Measurements from ENCODE around the gene PARD3B.

PARD3B gene

GRCh38 chr2:204974487-204974886 is 429.2 kb downstream of the PARD3B start:
- no peak overlapping the region for H3K9ac ChIP-seq (ENCODE audit: low read length)
- H3K4me3 ChIP-seq (ENCODE audit: low read length) = no peak overlapping the region
- no peak overlapping the region for H3K27ac ChIP-seq (ENCODE audit: low read length)
- H3K27me3 ChIP-seq (ENCODE audit: control insufficient read depth, insufficient read depth, low read length) = no peaks in the 10 kb centered on the region
- H3K4me1 ChIP-seq (ENCODE audit: control insufficient read depth, low read depth, low read length) = peaks cover 12% of the 10 kb centered on the region
- no peaks in the 10 kb centered on the region for H3K36me3 ChIP-seq (ENCODE audit: control insufficient read depth, low read depth, low read length)
- no peaks in the 10 kb centered on the region for H3K9me3 ChIP-seq (ENCODE audit: control insufficient read depth, low read depth, low read length)

GRCh38 chr2:204977914-204978313 is 432.6 kb downstream of the PARD3B start:
- no peak overlapping the region for H3K4me3 ChIP-seq (ENCODE audit: low read length)
- H3K36me3 ChIP-seq (ENCODE audit: control insufficient read depth, low read depth, low read length) = no peaks in the 10 kb centered on the region
- H3K9ac ChIP-seq (ENCODE audit: low read length) = no peak overlapping the region
- H3K4me1 ChIP-seq (ENCODE audit: control insufficient read depth, low read depth, low read length) = peaks cover 15% of the 10 kb centered on the region
- no peaks in the 10 kb centered on the region for H3K27me3 ChIP-seq (ENCODE audit: control insufficient read depth, insufficient read depth, low read length)
- no peaks in the 10 kb centered on the region for H3K9me3 ChIP-seq (ENCODE audit: control insufficient read depth, low read depth, low read length)
- no peak overlapping the region for H3K27ac ChIP-seq (ENCODE audit: low read length)

GRCh38 chr2:204982303-204982702 is 437.0 kb downstream of the PARD3B start:
- H3K4me3 ChIP-seq (ENCODE audit: low read length) = no peak overlapping the region
- peaks cover 13% of the 10 kb centered on the region for H3K4me1 ChIP-seq (ENCODE audit: control insufficient read depth, low read depth, low read length)
- H3K9ac ChIP-seq (ENCODE audit: low read length) = no peak overlapping the region
- no peaks in the 10 kb centered on the region for H3K36me3 ChIP-seq (ENCODE audit: control insufficient read depth, low read depth, low read length)
- H3K27ac ChIP-seq (ENCODE audit: low read length) = no peak overlapping the region
- H3K27me3 ChIP-seq (ENCODE audit: control insufficient read depth, insufficient read depth, low read length) = no peaks in the 10 kb centered on the region
- H3K9me3 ChIP-seq (ENCODE audit: control insufficient read depth, low read depth, low read length) = no peaks in the 10 kb centered on the region

- Histone ChIP-seq H3K4me1 (ENCODE audit: control insufficient read depth, low read depth, low read length) (peaks cover 9% of the 10 kb centered on the region), H3K4me3 (ENCODE audit: low read length) (no peak overlapping the region), H3K36me3 (ENCODE audit: control insufficient read depth, low read depth, low read length) (no peaks in the 10 kb centered on the region), H3K9ac (ENCODE audit: low read length) (no peak overlapping the region), H3K27me3 (ENCODE audit: control insufficient read depth, insufficient read depth, low read length) (no peaks in the 10 kb centered on the region), H3K27ac (ENCODE audit: low read length) (no peak overlapping the region), H3K9me3 (ENCODE audit: control insufficient read depth, low read depth, low read length) (no peaks in the 10 kb centered on the region)
Observed at GRCh38 chr2:204984518-204984917, 439.2 kb downstream of the PARD3B start.

GRCh38 chr2:204986641-204987040 is 441.4 kb downstream of the PARD3B start:
- no peaks in the 10 kb centered on the region for H3K9me3 ChIP-seq (ENCODE audit: control insufficient read depth, low read depth, low read length)
- H3K27ac ChIP-seq (ENCODE audit: low read length) = no peak overlapping the region
- H3K4me1 ChIP-seq (ENCODE audit: control insufficient read depth, low read depth, low read length) = peaks cover 9% of the 10 kb centered on the region
- no peak overlapping the region for H3K9ac ChIP-seq (ENCODE audit: low read length)
- no peaks in the 10 kb centered on the region for H3K27me3 ChIP-seq (ENCODE audit: control insufficient read depth, insufficient read depth, low read length)
- H3K36me3 ChIP-seq (ENCODE audit: control insufficient read depth, low read depth, low read length) = no peaks in the 10 kb centered on the region
- H3K4me3 ChIP-seq (ENCODE audit: low read length) = no peak overlapping the region

GRCh38 chr2:204988836-204989235 is 443.6 kb downstream of the PARD3B start:
- H3K9me3 ChIP-seq (ENCODE audit: control insufficient read depth, low read depth, low read length) = no peaks in the 10 kb centered on the region
- H3K4me1 ChIP-seq (ENCODE audit: control insufficient read depth, low read depth, low read length) = no peaks in the 10 kb centered on the region
- H3K36me3 ChIP-seq (ENCODE audit: control insufficient read depth, low read depth, low read length) = no peaks in the 10 kb centered on the region
- H3K9ac ChIP-seq (ENCODE audit: low read length) = no peak overlapping the region
- H3K27me3 ChIP-seq (ENCODE audit: control insufficient read depth, insufficient read depth, low read length) = no peaks in the 10 kb centered on the region
- H3K27ac ChIP-seq (ENCODE audit: low read length) = no peak overlapping the region
- H3K4me3 ChIP-seq (ENCODE audit: low read length) = no peak overlapping the region

- Histone ChIP-seq H3K9me3 (ENCODE audit: control insufficient read depth, low read depth, low read length) (no peaks in the 10 kb centered on the region), H3K27ac (ENCODE audit: low read length) (no peak overlapping the region), H3K4me3 (ENCODE audit: low read length) (no peak overlapping the region), H3K36me3 (ENCODE audit: control insufficient read depth, low read depth, low read length) (no peaks in the 10 kb centered on the region), H3K9ac (ENCODE audit: low read length) (no peak overlapping the region), H3K27me3 (ENCODE audit: control insufficient read depth, insufficient read depth, low read length) (no peaks in the 10 kb centered on the region), H3K4me1 (ENCODE audit: control insufficient read depth, low read depth, low read length) (no peaks in the 10 kb centered on the region)
Observed at GRCh38 chr2:204989877-204990276, 444.6 kb downstream of the PARD3B start.

- Histone ChIP-seq H3K27me3 (ENCODE audit: control insufficient read depth, insufficient read depth, low read length) (no peaks in the 10 kb centered on the region), H3K36me3 (ENCODE audit: control insufficient read depth, low read depth, low read length) (no peaks in the 10 kb centered on the region), H3K4me3 (ENCODE audit: low read length) (no peak overlapping the region), H3K27ac (ENCODE audit: low read length) (no peak overlapping the region), H3K4me1 (ENCODE audit: control insufficient read depth, low read depth, low read length) (no peaks in the 10 kb centered on the region), H3K9me3 (ENCODE audit: control insufficient read depth, low read depth, low read length) (no peaks in the 10 kb centered on the region), H3K9ac (ENCODE audit: low read length) (no peak overlapping the region)
Observed at GRCh38 chr2:205001300-205001966, 456.2 kb downstream of the PARD3B start.

- Histone ChIP-seq H3K4me1 (ENCODE audit: control insufficient read depth, low read depth, low read length) (no peaks in the 10 kb centered on the region), H3K27me3 (ENCODE audit: control insufficient read depth, insufficient read depth, low read length) (no peaks in the 10 kb centered on the region), H3K4me3 (ENCODE audit: low read length) (no peak overlapping the region), H3K9ac (ENCODE audit: low read length) (no peak overlapping the region), H3K9me3 (ENCODE audit: control insufficient read depth, low read depth, low read length) (no peaks in the 10 kb centered on the region), H3K27ac (ENCODE audit: low read length) (no peak overlapping the region), H3K36me3 (ENCODE audit: control insufficient read depth, low read depth, low read length) (no peaks in the 10 kb centered on the region)
Observed at GRCh38 chr2:205002390-205002789, 457.1 kb downstream of the PARD3B start.

GRCh38 chr2:205003288-205003687 is 458.0 kb downstream of the PARD3B start:
- Histone ChIP-seq H3K4me1 (ENCODE audit: control insufficient read depth, low read depth, low read length) (no peaks in the 10 kb centered on the region), H3K4me3 (ENCODE audit: low read length) (no peak overlapping the region), H3K9ac (ENCODE audit: low read length) (no peak overlapping the region), H3K27ac (ENCODE audit: low read length) (no peak overlapping the region), H3K9me3 (ENCODE audit: control insufficient read depth, low read depth, low read length) (no peaks in the 10 kb centered on the region), H3K36me3 (ENCODE audit: control insufficient read depth, low read depth, low read length) (no peaks in the 10 kb centered on the region), H3K27me3 (ENCODE audit: control insufficient read depth, insufficient read depth, low read length) (no peaks in the 10 kb centered on the region)

GRCh38 chr2:205010196-205010595 is 464.9 kb downstream of the PARD3B start:
- Histone ChIP-seq H3K27ac (ENCODE audit: low read length) (no peak overlapping the region), H3K27me3 (ENCODE audit: control insufficient read depth, insufficient read depth, low read length) (no peaks in the 10 kb centered on the region), H3K9ac (ENCODE audit: low read length) (no peak overlapping the region), H3K4me3 (ENCODE audit: low read length) (no peak overlapping the region), H3K36me3 (ENCODE audit: control insufficient read depth, low read depth, low read length) (no peaks in the 10 kb centered on the region), H3K4me1 (ENCODE audit: control insufficient read depth, low read depth, low read length) (no peaks in the 10 kb centered on the region), H3K9me3 (ENCODE audit: control insufficient read depth, low read depth, low read length) (no peaks in the 10 kb centered on the region)

- Histone ChIP-seq H3K4me3 (ENCODE audit: low read length) (no peak overlapping the region), H3K27ac (ENCODE audit: low read length) (no peak overlapping the region), H3K9ac (ENCODE audit: low read length) (no peak overlapping the region), H3K9me3 (ENCODE audit: control insufficient read depth, low read depth, low read length) (no peaks in the 10 kb centered on the region), H3K4me1 (ENCODE audit: control insufficient read depth, low read depth, low read length) (no peaks in the 10 kb centered on the region), H3K36me3 (ENCODE audit: control insufficient read depth, low read depth, low read length) (no peaks in the 10 kb centered on the region), H3K27me3 (ENCODE audit: control insufficient read depth, insufficient read depth, low read length) (no peaks in the 10 kb centered on the region)
Observed at GRCh38 chr2:205011031-205011430, 465.8 kb downstream of the PARD3B start.

Data from iPS-18a (cell line).